GM04504 (cell line): Measurements from ENCODE around the gene PURB.
"Not testable (repeated sequence)": the region's sequence is repeated elsewhere in the genome, so short reads cannot be mapped to it uniquely, and the experiment has no call there.

Source experiments
- DNase-seq: peaks from one replicate; pipeline ENCODE4 v3.0.0-alpha.2; 2012; ENCODE audit warnings: low read depth

Gene PURB

DNA sequence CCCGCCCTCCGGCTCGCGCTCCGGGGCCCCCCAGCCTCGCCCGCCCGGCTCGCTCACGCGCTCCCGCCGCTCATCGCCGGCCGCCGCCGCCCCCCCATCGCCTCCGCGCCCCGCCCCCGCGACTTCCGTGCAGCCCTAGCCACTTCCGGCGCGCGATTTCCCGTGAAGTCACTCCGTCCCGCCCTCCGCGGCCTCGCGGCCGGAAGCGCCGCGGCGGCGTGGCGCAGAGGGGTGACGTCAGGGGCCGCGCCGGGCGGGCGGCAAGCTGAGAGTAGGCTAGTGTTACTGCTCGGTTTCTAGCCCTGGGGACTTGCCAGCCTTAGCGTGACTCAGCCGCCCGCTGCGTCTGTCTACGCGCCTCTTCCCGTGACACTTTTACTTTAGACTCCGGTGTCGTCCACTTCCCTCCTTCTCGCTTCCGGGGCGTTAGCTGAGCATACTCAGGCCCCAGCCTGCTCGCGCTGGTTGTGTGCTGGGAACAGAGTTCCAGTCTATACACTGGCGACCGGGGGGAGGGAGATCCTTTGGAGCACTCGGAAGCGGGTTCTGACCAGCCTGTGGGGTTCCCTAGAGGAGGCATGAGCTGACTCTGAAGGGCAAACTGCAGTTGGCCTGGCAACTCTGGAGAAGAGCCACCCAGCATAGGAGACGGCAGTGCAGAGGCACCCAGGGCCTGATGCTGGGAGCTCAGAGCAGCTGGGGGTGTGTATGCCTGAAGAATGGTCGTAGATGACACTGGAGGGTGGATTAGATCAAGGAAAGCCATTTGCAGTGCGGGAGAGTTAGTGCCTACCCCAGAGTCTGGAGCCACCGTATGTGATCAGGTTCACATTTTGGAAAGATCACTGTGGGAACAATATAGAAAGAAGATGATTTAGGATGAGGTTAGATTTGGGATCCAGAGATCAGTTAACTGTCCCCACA is at the start of gene PURB:
Gene PURB (minus strand): TSS at position 137 of the 924 bp plus-strand sequence. CDS start 182 bp downstream, outside the sequence.
- peak; percentile 96 for DNase-seq

DNA sequence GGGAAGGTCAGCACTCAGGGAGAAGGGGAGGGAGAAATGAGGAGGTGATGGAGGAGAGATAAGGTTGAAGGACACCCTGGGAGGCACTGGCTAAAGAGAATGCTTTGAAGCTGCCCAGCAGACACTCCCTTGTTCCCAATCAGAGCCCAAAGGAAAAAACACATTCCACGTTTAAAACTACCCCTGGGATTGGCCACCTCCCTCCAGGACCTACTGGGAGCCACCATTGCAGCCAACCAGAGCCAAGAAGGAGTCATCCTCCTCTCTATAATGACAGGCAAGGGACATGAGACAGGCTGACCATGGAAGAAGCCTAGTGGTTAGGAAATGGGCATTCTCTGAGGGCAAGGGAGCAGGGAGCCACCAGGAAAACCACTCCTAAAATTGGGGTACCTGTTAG is 49.7 kb upstream of the PURB start:
- no peak for DNase-seq

DNA sequence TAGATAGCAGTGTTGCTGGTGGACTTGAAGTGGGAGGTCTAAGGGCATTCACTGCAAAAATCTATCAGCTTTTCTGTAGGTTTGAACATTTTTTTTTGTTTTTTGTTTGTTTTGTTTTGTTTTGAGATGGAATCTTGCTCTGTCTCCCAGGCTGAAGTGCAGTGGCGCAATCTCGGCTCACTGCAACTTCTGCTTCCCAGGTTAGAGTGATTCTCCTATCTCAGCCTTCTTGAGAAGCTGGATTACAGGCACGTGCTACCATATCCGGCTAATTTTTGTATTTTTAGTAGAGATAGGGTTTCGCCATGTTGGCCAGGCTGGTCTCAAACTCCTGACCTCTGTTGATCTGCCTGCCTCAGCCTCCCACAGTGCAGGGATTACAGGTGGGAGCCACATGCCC is 49.2 kb upstream of the PURB start:
- DNase-seq: not testable (repeated sequence)

DNA sequence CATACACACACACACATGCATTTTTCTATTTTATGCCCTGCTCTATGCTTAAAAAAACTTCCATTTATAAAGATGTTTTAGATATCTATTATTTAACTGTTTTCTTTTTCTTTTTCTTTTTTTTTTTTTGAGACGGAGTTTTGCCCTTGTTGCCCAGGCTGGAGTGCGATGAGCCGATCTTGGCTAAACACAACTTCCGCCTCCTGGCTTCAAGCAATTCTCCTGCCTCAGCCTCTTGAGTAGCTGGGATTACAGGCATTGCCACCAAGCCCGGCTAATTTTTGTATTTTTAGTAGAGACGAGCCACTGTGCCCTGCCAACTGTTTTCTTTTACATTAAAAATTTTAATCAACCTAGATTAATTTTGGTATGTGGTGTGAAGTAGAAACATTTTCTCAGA is 45.6 kb upstream of the PURB start:
- no peak for DNase-seq

DNA sequence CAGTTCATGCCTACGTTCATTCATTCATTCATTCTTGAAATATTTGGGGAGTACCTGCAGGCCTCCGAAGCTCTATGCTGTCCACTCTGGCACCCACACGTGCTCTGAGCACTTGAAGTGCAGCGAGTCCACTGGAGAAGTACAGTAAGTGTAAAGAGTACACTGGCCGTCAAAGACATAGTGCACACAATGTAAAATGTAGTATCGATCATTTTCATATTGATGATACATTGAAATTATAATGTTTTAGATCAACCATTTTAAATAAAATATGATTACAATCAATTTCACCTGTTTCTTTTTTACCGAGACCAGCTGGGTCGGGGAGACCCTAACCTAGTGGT is 37.0 kb upstream of the PURB start:
- DNase-seq: no peak

DNA sequence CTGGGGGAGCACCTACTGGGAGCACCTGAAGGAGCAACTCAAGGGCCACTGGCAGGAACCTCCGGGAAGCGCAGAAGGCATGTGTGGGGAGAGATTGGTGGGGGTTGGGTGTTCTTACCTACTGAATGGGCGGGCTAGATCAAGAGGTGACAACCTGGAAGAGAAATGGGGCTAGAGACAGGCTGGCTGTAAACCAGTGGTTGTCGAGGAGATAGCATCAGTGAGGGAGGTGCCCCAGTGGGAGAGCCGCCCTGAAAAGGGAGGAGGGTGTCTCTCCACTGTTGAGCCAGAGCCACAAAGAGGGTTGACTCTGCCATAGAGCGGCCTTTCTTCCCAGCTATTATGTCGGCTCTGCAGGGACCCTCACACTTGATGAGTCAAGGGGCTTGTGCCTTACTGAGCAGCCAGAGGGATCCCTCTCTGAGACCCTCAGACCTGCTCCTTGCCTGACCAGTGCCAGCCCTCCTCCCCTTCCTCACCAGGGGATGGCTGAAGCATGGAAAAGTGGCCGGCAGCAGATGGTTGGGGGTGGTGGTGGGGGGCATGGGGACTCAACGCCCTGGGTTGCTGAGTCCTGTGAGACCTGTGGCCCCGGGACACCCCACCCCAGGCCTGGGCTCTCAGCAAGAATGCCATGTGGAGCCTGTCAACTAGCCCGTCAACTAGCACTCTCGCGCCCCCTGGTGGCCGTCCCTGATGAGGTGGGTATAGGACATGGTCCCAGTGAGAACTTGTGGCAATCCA is 36.4 kb upstream of the PURB start:
- DNase-seq: peak; percentile 45

DNA sequence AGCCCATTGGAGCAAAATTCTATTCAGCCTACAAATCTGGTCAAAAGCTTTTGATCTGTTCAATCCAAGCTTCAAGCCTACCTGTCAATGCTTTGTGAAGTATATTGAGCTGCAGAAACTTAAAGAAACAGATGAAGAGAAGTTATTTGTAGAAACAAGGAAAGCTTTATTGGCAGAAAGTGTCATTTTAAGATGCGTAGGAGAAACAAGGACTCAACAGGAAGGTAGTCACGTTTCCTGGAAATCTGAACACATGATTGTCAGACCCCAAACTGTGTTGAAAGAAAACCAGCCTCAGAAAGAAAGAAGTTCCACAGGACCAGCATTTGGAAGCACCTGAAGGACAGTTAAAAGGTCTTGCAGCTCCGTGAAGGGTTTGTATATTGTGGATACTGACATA is 34.8 kb upstream of the PURB start:
- no peak for DNase-seq

DNA sequence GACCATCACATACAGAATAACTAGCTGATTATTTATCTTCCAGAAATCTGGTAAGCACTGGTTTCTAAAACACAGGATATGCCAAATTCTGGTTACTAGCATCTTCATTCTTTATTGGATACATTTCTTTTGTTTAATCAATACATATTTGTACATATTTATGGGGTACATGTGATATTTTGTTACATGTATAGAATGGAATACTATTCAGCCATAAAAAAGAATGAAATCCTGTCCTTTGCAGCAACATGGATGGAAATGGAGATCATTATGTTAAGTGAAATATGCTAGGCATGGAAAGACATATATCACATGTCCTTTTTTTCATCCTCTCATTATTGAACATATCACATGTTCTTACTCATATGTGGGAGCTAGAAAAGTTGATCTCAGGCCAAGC is 32.7 kb upstream of the PURB start:
- DNase-seq: no peak

DNA sequence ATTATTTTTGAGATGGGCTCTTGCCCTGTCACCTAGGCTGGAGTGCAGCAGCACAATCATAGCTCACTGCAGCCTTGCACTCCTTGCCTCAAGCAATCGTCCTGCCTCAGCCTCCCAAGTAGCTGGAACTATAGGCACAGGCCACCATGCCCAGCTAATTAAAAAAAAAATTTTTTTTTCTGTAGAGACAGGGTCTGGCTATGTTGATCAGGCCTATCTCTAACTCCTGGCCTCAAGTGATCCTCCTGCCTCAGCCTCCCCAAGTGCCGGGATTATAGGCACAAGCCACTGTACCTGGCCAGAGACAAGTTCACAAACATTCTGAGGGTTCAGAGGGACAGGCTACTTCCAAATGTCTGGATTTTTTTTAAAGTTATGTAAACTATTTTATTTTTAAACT is 32.1 kb upstream of the PURB start:
- no peak for DNase-seq

DNA sequence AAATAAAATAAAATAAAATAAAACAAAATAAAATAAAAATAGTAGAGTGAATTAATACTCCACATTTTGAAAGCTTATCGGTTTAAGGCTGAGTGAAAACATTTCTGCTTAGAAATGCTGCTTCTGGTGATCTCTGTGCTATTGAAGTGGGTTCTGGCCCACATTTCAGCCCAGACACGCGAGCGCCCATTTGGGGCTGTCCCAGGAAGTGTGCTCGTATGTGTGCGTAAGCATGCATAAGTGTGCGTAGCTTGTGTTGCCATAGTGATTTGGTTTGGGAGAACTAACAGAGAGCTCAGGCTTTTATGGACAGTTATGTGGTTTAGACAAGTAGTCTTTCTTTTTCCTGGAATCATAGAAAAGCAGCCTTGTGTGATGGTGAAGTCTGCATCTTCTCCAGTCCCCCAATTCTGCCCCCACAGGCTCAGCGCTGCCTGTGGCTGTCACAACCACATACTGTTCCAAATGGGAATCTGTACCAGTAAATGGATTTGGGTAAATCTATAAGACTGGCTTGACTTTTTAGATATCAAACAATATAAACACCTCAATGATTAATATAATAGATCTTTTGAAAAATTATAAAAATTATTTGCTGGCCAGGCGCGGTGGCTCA is 29.8 kb upstream of the PURB start:
- no peak for DNase-seq

DNA sequence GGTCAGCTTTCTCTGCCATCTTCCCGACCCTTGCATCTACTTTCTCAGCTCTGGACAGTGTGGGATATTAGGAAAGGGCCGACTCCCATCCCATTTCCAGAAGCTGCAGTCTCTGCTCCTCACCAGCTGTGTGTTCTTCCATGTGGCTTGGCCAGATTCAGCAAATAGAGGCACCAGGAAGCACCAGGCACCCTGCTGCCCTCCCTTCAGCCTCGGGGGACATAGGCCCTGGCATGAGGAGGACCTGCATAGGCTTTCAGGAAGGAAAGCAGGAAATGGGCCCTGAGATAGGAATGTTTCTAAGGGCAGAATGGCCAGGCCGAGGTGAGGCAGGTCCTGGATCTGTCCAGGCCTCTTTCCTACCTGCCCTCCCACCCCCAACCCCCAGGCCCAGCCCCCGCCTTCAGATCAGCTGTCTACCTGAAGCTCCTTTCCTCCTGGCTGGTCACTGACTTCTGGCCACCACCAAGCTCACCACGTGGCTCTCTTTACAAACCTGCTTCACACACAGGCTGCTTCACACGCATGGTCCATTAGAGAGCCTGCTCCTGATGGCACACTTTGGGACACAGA is 27.5 kb upstream of the PURB start:
- no peak for DNase-seq

DNA sequence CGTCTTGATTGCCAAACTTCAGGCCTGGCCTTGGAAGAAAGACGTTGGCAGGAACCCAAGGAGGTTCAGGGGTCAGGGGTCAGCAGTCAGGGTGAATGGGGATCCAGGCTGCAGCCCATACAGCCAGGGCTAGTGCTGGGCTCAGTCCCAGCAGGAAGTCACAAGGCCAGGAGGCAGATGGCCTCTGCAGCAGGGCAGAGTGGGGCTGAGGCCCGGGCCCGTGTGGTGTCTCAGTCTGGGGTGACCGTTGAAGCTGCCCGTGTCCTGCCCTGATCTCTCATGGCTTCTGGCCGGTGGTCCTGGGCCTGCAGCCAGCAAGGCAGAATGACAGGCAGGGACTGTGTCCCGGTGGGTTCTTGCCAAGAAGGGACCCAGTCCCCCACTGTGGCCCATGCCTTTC is 26.6 kb upstream of the PURB start:
- no peak for DNase-seq

DNA sequence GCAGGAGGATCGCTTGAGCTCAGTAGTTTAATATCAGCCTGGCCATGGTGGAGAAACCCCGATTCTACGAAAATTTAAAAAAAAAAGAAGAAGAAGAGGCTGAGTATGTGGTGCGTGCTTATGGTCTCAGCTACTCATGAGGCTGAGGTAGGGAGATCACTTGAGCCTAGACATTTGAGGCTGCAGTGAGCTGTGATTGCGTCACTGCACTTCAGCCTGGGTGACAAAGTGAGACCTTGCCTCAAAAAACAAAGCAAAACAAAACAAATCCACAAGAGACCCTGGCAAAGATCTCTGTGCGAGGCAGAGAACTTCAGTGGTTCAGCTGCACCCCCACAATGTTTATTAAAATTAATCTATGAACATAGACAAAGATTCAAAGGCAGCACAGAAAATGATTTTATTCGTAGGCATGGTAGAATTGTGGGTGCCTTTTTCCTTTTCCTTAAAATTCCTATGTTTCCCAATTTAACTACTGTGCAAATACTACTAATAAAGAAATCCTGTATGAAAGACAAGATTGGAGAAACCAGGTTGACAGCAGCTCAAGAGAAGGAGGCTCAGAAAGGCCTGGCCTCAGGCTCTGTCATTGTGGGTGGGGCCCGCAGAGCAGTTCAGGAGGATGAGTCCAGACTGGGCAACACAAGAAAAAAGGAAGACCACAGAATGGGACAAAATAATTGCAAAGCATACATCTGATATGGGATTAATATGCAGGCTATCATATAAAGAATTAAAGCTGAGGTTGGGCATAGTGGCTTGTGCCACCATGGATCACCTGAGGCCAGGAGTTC is 24.5 kb upstream of the PURB start:
- DNase-seq: no peak

DNA sequence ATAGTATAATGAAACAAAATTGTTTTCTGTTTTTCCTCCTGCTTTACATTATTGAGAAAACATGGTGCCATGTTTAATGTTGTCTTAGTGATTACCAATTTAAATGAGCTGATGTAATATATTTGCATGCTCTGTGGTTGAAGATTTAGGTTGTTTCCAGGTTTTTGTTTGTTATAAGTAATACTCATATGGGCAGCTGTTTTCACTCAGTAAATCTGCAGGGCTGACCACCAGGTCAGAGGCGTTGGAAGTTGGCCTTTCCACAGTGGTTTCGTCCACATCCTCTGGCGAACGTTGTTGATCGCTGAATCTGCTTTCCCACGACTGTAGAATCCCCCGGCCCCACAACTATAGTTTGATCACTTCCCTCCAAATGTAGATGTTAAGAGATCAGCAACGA is 21.6 kb upstream of the PURB start:
- DNase-seq: no peak

DNA sequence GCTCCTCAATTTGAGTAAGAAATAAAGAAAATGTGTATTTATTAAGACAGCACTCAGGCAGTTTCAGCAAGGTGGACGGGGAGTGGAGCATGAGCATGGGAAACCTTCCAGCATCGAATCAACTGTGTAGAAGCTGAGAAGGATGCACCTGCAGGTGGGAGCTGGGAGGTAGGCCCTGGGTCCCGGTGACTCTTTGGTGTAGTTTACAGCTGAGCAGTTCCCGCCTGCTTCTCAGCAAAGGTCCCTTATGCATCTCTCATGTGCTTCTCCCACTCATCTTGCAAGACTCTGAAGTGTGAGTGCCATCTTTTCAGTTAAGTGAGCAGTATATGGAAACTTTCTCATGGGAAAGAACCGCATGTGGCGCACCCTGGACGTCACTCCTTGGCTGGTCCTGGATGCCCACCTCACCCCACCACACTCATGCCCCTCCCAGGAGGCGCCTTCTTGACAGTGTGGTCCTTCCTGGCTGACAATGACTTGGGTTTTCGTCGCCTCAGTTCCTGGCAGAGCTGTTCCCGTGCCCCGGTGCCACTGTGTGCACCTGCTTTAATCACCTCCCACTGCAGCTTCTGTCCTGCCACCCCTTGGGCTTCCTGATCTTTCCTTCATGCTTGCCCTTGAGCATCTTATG is 19.8 kb upstream of the PURB start:
- DNase-seq: no peak

DNA sequence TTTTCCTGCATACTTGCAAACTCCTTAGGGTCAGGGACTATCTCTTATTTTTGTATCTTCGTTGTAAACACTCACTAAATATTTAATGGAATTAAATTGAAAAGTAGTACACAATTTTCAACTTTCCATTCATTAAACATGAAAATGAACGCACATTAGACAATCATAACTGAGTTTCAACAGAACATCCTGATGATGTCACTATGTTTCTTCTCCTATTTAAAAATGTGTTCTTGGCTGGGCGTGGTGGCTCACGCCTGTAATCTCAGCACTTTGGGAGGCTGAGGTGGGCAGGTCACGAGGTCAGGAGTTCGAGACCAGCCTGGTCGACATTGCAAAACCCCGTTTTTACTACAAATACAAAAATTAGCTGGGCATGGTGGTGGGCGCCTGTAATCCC is 14.1 kb upstream of the PURB start:
- DNase-seq: no peak

DNA sequence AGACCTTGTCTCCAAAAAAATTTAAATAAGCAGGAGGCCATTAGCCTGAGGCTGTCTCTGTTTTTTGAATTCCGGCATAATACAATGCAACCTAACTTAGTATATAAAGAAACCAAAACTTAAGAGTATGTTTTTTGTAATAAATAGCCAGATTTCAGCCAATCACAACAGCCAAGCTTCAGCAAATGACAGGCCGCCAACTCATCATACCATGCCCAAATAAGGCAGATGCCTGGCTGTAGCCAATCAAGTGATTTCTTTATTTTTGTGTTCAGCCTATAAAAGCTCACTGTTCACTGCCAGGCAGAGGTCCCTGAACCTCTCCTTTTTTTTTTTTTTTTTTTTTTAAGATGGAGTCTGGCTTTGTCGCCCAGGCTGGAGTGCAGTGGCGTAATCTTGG is 12.7 kb upstream of the PURB start:
- no peak for DNase-seq

DNA sequence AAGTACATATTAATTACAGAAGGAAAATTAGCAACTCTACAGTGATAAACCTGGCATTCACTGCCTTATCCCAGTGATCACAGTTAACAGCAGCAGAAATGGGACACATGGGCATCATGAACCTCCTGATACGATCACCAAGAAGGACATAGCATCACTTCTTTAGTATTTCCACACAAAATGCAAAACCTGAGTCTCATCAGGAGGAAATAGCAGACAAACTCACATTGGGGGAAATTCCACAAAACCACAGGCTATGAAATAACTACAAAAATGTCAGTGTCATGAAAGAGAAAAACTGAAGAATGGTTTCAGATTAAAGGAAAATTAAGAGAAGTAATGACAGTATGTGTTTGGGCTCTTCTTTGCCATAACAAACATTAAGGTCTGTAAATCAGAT is 12.0 kb upstream of the PURB start:
- no peak for DNase-seq

DNA sequence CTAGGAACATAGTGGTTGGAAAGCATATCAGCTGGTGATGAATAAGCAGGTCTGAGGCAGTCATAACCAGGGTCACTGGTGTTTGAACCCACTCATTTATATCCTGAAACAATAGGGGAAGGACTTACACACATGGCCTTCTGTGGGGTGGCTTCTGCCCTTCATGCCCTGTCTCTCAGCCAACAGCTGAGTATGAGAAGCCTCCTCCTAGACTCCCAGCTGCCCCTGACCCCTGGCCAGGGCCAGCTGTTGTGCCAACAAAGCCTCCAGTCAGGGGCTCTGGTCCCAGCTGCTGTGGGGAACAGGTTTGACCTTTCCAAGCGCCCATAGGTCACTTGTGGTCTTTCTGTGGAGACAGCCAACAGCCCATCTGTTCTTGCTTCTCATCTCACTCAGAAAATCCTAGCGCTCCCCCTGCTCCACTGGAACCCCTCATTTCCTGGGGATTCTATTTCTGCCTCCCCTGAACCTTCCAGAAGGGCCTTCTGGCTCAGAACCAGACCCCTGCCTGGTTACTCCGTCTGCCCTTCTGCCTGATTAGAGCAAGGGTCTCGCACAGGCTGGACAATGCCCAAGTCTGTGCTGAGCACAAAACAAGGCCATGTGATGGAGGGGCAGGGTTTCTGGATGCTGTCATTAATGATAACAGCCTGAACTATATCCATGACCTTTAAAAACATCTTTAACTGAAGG is 9.7 kb upstream of the PURB start:
- DNase-seq: no peak

DNA sequence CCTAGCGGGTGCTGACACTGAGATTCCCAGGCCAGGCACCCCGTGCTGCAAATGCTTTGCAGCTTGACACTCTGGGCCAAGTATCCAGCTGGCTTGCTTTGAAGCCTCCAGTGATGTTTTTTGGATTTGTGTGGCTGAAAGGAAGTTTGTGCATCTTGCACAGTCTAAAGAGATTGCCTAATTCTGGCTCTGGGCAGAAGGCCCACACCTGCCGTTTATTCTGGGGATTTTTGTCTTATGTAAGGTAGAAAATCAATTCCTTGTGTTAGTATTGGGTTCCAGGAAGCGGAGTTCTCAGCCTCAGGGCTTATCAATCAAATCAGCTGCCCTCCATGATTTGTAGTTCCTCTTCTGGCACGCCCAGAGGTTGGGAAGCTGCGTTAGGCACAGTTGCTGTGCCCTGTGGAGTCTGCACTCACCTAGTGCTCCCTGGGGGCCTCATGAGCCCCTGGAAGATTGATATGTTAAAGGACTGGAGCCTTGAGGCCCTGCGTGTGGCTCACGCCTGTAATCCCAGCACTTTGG is 8.4 kb upstream of the PURB start:
- DNase-seq: no peak

DNA sequence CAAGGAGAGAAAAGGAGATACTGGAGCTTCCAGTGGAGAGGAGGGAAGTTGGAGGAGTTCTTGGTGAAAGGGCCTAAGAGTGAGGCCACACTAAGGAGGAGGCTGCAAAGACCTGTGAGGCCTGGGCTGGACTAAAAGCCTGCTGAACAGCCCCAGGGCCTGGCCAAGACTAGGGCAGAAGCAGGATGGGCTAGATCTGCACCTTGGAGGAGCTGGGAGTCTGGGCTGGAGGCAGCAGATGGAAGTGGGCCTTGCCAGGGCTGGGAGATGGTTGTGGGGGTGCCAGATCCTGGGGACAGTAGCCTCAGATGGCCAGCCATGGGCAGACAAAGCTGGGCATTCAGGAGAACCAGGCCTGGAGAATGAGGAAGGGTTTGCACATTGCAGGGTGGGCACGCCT is 6.5 kb upstream of the PURB start:
- DNase-seq: no peak
